HG02852 (cell line): ENCODE measurements around the gene TNRC18.
"Not testable (repeated sequence)": the region's sequence is repeated elsewhere in the genome, so short reads cannot be mapped to it uniquely, and the experiment has no call there.

Experiments used
- ATAC-seq: cut with Tn5 transposase; IDR thresholded peaks from one replicate; pipeline ENCODE4 v1.9.1; 2021; ENCODE audit warnings: mild to moderate bottlenecking, moderate library complexity; ENCODE audit not compliant: unreplicated experiment

Gene TNRC18

GRCh38 chr7:5300366-5300765 is 123.3 kb downstream of the TNRC18 start:
- no peak for ATAC-seq

DNA sequence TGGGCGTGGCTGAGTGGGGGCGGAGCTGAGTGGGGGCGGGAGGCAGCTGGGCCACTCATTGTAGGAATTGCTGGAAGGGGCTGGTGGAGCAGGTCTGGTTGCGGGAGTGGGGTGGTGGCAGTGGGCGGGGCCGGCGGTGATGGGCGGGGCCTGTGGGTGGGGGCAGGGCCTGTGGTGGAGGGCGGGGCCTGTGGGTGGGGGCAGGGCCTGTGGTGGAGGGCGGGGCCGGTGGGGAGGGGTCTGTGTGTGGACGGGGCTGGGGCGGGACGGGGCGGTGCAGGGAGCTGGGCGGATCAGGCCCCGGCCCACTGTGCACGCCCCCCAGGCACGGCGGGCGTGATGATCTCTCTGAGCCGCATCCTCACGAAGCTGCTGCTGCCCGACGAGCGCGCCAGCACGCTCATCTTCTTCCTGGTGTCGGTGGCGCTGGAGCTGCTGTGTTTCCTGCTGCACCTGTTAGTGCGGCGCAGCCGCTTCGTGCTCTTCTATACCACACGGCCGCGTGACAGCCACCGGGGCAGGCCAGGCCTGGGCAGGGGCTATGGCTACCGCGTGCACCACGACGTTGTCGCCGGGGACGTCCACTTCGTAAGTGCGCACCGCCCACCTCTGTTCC is 126.9 kb downstream of the TNRC18 start:
- ATAC-seq = no peak

GRCh38 chr7:5296015-5296610 is 127.5 kb downstream of the TNRC18 start:
- no peak for ATAC-seq

- no peak for ATAC-seq
Measured at GRCh38 chr7:5295039-5296014, 128.3 kb downstream of the TNRC18 start.

DNA sequence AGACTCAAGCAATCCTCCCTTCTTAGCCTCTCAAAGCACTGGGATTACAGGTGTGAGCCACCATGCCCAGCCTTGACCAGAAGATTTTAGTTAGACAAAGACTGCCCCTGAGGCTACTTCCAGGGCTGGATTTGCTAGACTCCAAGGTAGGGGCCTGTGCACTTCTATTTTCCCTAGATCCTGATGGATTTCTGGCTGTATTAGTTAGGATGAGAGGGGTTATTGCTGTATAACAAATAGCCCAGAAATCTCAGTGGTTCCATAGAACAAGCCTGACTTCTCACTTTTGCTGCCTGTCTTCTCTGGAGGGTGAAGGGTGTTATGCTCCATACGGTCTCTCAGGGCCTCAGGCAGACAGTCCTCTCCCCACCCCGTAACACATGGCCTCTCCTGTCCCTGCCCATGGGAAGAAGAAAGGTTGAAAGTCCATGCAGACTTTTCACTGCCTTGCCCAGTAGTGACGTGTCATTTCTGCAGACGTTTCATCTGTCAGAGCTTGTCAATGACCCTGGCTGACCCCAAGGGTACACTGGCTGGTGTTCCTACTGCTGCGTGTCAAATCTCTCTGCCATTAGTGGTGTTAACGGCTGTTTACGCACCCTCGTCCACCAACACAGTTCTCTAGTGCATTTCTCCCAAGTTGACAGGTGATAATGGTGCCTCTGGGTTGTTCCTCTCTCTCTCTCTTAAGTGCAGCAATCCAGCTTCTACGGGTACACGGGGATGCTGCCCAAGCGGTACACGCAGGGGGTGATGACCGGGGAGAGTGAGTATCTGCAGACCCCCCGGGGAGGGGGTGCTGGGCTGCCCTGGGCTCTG is 129.3 kb downstream of the TNRC18 start:
- no peak for ATAC-seq

GRCh38 chr7:5291711-5292335 is 131.8 kb downstream of the TNRC18 start:
- ATAC-seq = not testable (repeated sequence)

DNA sequence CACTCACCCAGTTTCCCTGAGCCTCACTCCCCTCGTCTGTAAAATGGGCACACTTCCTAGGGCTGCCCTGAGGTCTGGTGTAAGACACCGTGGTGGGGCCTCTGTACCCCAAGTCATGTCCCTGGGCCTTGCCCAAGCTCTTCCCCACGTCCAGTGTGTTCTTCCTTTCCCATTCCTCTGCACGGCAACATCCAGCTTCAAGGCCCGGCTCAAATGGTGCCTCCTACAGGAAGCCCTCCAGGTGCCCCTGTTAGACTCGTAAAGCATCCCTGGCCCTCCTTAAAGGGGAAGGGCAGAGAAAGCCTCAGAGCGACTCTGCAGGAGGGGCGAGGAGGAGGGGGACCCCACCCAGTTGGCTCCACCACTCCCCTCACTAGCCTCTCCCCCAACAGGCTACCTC is 132.3 kb downstream of the TNRC18 start:
- no peak for ATAC-seq

DNA sequence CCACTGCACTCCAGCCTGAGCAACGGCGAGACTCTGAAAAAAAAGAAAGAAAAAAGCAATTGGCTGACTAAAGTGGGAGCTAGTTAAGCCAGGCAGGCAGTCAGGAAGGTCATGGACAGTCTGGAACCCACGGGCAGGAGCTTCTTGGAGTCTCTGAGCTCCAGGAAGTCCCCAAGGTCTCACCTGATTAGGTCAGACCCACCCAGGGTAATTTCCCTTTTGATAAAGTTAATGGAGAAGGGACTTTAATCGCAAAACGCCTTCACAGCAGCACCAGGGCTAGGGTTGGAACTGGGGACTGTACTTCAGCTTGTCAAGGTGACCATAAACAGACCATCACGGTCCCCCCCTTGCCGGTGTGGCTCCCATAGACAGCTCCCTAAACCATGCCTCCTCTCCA is 134.3 kb downstream of the TNRC18 start:
- no peak for ATAC-seq

DNA sequence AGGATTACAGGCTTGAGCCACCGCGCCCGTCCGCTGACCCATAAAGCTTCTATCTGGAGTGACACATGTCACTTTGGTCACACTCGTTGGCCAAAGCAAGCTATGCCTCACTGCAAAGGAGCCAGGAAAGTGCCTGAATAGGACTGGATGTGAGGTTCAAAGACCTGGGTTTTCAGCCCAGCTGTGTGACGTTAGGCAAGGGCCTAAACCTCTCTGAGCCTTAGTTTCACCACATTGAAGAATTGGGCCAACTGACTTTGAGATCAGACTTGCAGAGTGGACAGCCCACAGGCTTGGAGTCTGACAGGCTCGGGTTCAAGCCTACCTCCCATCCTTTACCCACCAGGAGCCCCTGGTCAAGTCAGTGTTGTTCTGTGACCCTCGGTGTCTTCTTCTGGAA is 135.1 kb downstream of the TNRC18 start:
- not testable (repeated sequence) for ATAC-seq

DNA sequence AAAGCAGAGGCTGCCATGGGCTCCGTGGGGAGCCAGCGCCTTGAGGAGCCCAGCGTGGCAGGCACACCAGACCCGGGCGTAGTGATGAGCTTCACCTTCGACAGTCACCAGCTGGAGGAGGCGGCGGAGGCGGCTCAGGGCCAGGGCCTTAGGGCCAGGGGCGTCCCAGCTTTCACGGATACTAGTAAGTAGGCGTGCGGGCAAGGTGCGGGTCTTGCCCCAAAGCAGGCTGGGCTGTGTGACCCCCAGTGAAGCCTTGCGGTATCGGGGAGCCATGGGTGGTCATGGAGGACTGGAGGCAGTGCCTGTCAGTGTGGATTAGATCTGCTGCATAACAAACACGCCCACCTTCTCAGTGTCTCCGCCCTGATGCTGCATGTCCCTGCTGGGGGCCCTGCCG is 135.8 kb downstream of the TNRC18 start:
- ATAC-seq = no peak

GRCh38 chr7:5287373-5287772 is 136.3 kb downstream of the TNRC18 start:
- not testable (repeated sequence) for ATAC-seq

- ATAC-seq = no peak
Measured at GRCh38 chr7:5286933-5287332, 136.7 kb downstream of the TNRC18 start.

- no peak for ATAC-seq
Measured at GRCh38 chr7:5284304-5285281, 139.0 kb downstream of the TNRC18 start.

- no peak for ATAC-seq
Measured at GRCh38 chr7:5283421-5284303, 140.0 kb downstream of the TNRC18 start.

- no peak for ATAC-seq
Measured at GRCh38 chr7:5282543-5283316, 140.9 kb downstream of the TNRC18 start, which contains the start of gene SLC29A4. Gene SLC29A4 (plus strand): TSS chr7:5282943. CDS start chr7:5287817, 4,874 bp downstream.

DNA sequence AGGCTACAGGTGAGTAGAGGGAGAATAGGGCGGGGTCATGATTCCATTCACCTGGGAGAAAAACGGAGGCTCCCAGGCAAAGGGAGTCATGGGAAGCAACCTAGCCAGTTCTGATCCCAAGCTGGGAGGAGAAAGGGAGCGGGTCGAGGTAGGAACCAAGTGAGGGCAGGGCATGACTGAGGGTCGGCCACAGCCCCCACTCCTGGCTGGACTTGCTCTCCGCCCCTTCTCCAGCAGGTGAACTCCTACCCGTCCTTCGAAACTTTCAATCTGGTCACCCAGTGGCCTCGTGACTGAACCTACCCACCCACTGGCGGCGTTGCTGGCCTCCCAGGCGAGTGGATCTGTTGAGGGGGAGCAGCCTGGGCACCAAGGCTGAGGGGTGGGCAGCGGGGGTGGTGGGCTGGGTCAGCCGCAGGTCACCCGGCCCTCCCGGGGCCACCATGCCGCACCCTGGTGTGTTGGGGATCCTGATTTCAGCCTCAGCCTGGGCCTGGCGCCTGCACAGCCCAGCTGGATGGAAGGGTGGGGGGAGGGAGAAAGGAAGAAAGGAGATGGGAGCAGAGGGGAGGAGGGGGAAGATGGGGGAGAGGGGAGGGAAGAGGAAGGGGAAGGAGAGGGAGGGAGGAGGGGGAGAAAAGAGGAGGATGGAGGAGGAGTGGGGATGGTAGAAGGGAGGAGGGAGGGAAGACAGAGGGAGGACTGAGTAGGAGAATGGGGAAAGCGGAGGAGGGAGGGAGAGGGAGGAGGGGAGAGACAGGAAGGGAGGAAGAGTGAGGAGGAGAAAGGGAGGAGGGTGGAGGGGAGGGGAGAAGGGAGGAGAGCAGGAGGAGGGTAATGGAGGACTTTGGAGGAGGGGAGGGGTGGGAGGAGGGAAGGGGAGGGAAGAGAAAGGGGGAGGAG is 141.8 kb downstream of the TNRC18 start:
- not testable (repeated sequence) for ATAC-seq
